ENCODE results near the gene CD82.
"Not testable (repeated sequence)": the region's sequence is repeated elsewhere in the genome, so short reads cannot be mapped to it uniquely, and the experiment has no call there.

CD82 gene

GRCh38 chr11:44533921-44534711 is 31.3 kb upstream of the CD82 start:
- DNase-seq (ENCODE audit: low spot score), result no peak

GRCh38 chr11:44535191-44535980 is 30.1 kb upstream of the CD82 start:
- DNase-seq (ENCODE audit: low spot score), result peak; percentile 2

GRCh38 chr11:44536788-44537516 is 28.5 kb upstream of the CD82 start:
- DNase-seq (ENCODE audit: low spot score), result no peak

- DNase-seq (ENCODE audit: low spot score), result no peak
Observed at GRCh38 chr11:44537679-44538078, 27.8 kb upstream of the CD82 start.

GRCh38 chr11:44538375-44539054 is 26.9 kb upstream of the CD82 start:
- peak; percentile 91 for DNase-seq (ENCODE audit: low spot score)

GRCh38 chr11:44539971-44540370 is 25.5 kb upstream of the CD82 start:
- no peak for DNase-seq (ENCODE audit: low spot score)

GRCh38 chr11:44540667-44541066 is 24.8 kb upstream of the CD82 start:
- no peak for DNase-seq (ENCODE audit: low spot score)

GRCh38 chr11:44542372-44542771 is 23.1 kb upstream of the CD82 start:
- DNase-seq (ENCODE audit: low spot score), result no peak

- DNase-seq (ENCODE audit: low spot score), result not testable (repeated sequence)
Observed at GRCh38 chr11:44546984-44547383, 18.5 kb upstream of the CD82 start.

GRCh38 chr11:44547534-44547933 is 17.9 kb upstream of the CD82 start:
- not testable (repeated sequence) for DNase-seq (ENCODE audit: low spot score)

- DNase-seq (ENCODE audit: low spot score), result no peak
Observed at GRCh38 chr11:44548032-44548695, 17.3 kb upstream of the CD82 start.

GRCh38 chr11:44548961-44549749 is 16.3 kb upstream of the CD82 start:
- not testable (repeated sequence) for DNase-seq (ENCODE audit: low spot score)

- DNase-seq (ENCODE audit: low spot score), result no peak
Observed at GRCh38 chr11:44550123-44550522, 15.3 kb upstream of the CD82 start.

GRCh38 chr11:44551456-44552139 is 13.9 kb upstream of the CD82 start:
- DNase-seq (ENCODE audit: low spot score), result no peak

GRCh38 chr11:44555031-44555800 is 10.2 kb upstream of the CD82 start:
- no peak for DNase-seq (ENCODE audit: low spot score)

- peak; percentile 31 for DNase-seq (ENCODE audit: low spot score)
Observed at GRCh38 chr11:44556735-44557409, 8.6 kb upstream of the CD82 start.

GRCh38 chr11:44557464-44557863 is 8.0 kb upstream of the CD82 start:
- DNase-seq (ENCODE audit: low spot score), result no peak

- no peak for DNase-seq (ENCODE audit: low spot score)
Observed at GRCh38 chr11:44559207-44559939, 6.1 kb upstream of the CD82 start.

Measured in AG08396 (cell line).